Suprapubic skin (tissue), 4 donors: ENCODE measurements around the gene COMT. TPM values are rescaled to one million over a fixed set of nuclear protein-coding genes. Genes with fewer than 3 reads are reported as not detected.

ENCODE experiments used
- DNase-seq, 2 donors: peaks; one replicate each; pipeline ENCODE4 v3.0.0-alpha.2; 2019; ENCODE audit warnings: low spot score in 2 of 2
- H3K27ac ChIP-seq: fragments of 200-600 bp; sonication (generic); one replicate; pipeline ENCODE4 v1.5.1; 2019
- H3K27me3 ChIP-seq: fragments of 200-600 bp; sonication (generic); one replicate; pipeline ENCODE4 v1.5.1; 2019
- H3K36me3 ChIP-seq: fragments of 200-600 bp; sonication (generic); one replicate; pipeline ENCODE4 v1.5.1; 2019
- H3K4me1 ChIP-seq: fragments of 200-600 bp; sonication (generic); one replicate; pipeline ENCODE4 v1.5.1; 2019
- H3K4me3 ChIP-seq: fragments of 200-600 bp; sonication (generic); one replicate; pipeline ENCODE4 v1.5.1; 2019; ENCODE audit warnings: mild to moderate bottlenecking
- H3K9me3 ChIP-seq: fragments of 200-600 bp; sonication (generic); one replicate; pipeline ENCODE4 v1.5.1; 2019
- EP300 ChIP-seq: sonication (generic); formaldehyde crosslinking; IDR thresholded peaks from one replicate; pipeline ENCODE4 v1.6.1; 2017; ENCODE audit warnings: antibody characterized with exemption
- POLR2A ChIP-seq, 2 donors: fragments of 450-650 bp; IDR thresholded peaks; one replicate each; pipeline ENCODE4 v1.6.1; 2017; ENCODE audit warnings: antibody characterized with exemption in 2 of 2, mild to moderate bottlenecking in 2 of 2, moderate library complexity in 2 of 2
- POLR2AphosphoS5 ChIP-seq, 3 donors: sonication (generic); formaldehyde crosslinking; IDR thresholded peaks; one replicate each; pipeline ENCODE4 v1.6.1; 2017; ENCODE audit warnings: antibody characterized with exemption in 3 of 3
- WGBS: methylation state at CpG from one replicate; pipeline ENCODE4 v1.1.5; 2018; 5-methylcytosine and 5-hydroxymethylcytosine counted together
- total RNA-seq, 4 donors: library from RNA; depleted of rRNA; stranded (reverse); fragments of >200 nt; gene quantifications; one replicate each; pipeline ENCODE4 v1.1.0, GENCODE V29; 2016
- TF ChIP-seq, protein P1 (sequence below), 2 donors: fragments of 200-600 bp in 1 of 2; fragments of 450-650 bp in 1 of 2; sonication (generic) in 1 of 2; IDR thresholded peaks; one replicate each; pipeline ENCODE4 v1.5.1; 2016 to 2019; ENCODE audit warnings: antibody characterized with exemption in 2 of 2, mild to moderate bottlenecking in 1 of 2, moderate library complexity in 1 of 2

The COMT gene
- total RNA-seq, 4 donors from 2014 or later, result 206 to 293 (median 246) TPM

DNA sequence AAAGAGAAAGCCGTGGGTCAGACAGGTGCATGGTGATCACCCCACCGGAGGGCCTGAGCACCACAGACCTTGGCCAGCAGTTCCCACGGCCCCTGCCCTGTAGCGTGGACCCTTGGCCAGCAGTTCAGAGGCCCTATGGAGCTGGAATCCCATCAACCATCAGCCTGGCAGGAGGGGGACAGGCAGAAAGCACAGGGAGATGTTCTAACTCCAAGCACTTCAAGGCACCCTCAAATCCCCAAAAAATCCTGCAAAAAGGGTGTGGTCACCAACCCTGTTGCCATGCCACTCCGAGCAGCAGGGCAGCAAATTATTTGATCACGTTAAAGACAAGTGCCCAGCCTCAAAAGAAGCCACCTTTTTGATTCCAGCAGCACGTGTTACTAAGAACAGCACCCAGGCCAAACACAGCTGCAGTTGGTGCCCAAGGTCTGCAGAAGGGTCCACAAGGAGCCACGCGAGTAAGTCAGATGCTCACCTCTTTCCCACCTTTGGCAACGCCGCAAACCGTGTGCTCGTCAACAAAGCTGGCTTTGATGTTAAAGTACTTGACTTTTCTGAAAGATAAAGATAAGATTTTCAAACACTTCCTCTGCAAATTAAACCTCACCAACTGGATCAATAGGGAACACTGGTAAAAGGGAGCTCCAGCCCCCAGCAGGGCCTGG, 26.2 kb upstream of the COMT start:
- Histone ChIP-seq H3K36me3 (peaks cover 67% of the 10 kb centered on the region), H3K27ac (no peak overlapping the region), H3K9me3 (no peaks in the 10 kb centered on the region), H3K4me3 (no peak overlapping the region), H3K27me3 (no peaks in the 10 kb centered on the region), H3K4me1 (no peaks in the 10 kb centered on the region)
- WGBS, result 81% methylated on average over 11 of the region's 13 CpGs
- TF ChIP-seq, protein P1, sequence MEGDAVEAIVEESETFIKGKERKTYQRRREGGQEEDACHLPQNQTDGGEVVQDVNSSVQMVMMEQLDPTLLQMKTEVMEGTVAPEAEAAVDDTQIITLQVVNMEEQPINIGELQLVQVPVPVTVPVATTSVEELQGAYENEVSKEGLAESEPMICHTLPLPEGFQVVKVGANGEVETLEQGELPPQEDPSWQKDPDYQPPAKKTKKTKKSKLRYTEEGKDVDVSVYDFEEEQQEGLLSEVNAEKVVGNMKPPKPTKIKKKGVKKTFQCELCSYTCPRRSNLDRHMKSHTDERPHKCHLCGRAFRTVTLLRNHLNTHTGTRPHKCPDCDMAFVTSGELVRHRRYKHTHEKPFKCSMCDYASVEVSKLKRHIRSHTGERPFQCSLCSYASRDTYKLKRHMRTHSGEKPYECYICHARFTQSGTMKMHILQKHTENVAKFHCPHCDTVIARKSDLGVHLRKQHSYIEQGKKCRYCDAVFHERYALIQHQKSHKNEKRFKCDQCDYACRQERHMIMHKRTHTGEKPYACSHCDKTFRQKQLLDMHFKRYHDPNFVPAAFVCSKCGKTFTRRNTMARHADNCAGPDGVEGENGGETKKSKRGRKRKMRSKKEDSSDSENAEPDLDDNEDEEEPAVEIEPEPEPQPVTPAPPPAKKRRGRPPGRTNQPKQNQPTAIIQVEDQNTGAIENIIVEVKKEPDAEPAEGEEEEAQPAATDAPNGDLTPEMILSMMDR (IDR thresholded peaks at IDR 0.05), result no peak
- no peak for TF ChIP-seq POLR2AphosphoS5 (IDR thresholded peaks at IDR 0.05)
- TF ChIP-seq EP300, result no peak
- TF ChIP-seq POLR2A (IDR thresholded peaks at IDR 0.05), result no peak
- DNase-seq, result no peak

DNA sequence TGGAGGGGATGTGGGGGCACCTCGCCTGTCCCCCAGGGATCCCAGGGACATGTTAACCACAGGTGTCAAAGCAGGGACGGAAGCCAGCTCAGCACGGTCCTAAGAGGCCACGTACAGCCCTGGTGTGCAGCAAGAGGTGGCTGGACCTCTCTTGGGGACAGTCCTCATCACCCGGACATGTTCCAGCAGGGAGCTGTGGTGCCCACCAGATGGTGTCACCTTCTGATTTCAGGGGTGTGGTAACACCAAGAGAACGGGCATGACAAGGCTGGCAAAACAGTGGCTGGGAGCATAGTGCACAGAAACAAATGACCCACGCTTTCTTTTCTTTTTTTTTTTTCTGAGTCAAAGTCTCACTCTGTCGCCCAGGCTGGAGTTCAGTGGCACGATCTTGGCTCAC, 25.6 kb upstream of the COMT start:
- no peaks in the 10 kb centered on the region for H3K27me3 ChIP-seq
- no peak overlapping the region for H3K4me3 ChIP-seq
- peaks cover 66% of the 10 kb centered on the region for H3K36me3 ChIP-seq
- no peak for DNase-seq
- WGBS, result 91% methylated on average over 8 of the region's 9 CpGs
- H3K27ac ChIP-seq, result no peak overlapping the region
- TF ChIP-seq POLR2AphosphoS5 (IDR thresholded peaks at IDR 0.05) (no peak), POLR2A (IDR thresholded peaks at IDR 0.05) (no peak), EP300 (no peak)
- TF ChIP-seq, protein P1 (IDR thresholded peaks at IDR 0.05), result no peak
- no peaks in the 10 kb centered on the region for H3K9me3 ChIP-seq
- no peaks in the 10 kb centered on the region for H3K4me1 ChIP-seq

DNA sequence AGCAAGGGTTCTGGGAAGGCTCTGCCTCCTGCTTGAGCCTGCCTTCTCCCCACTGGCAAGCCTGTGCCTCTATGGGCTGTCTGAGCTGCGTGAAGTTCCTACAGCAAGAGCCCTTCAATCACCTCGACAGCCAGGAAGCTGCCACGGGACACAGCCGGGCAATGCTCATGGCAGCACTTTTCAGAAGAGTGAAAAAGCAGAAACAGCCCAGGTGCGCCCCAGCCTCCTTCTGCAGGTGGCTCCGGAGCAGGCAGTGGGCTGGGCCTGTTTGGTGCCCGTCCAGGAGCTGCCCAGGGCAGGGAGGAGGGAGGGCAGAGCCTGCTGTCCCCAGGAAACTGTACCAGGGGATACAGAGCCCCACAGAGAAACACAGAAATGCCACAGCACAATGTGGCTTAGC, 24.6 kb upstream of the COMT start:
- TF ChIP-seq POLR2A (IDR thresholded peaks at IDR 0.05), result no peak
- TF ChIP-seq, protein P1 (IDR thresholded peaks at IDR 0.05), result no peak
- no peak for TF ChIP-seq EP300
- no peak for TF ChIP-seq POLR2AphosphoS5 (IDR thresholded peaks at IDR 0.05)
- Histone ChIP-seq H3K9me3 (no peaks in the 10 kb centered on the region), H3K36me3 (peaks cover 62% of the 10 kb centered on the region), H3K27me3 (no peaks in the 10 kb centered on the region), H3K4me1 (no peaks in the 10 kb centered on the region), H3K4me3 (no peak overlapping the region), H3K27ac (no peak overlapping the region)
- no peak for DNase-seq
- WGBS, result no CpG with 5 or more reads among the region's 7 CpGs

DNA sequence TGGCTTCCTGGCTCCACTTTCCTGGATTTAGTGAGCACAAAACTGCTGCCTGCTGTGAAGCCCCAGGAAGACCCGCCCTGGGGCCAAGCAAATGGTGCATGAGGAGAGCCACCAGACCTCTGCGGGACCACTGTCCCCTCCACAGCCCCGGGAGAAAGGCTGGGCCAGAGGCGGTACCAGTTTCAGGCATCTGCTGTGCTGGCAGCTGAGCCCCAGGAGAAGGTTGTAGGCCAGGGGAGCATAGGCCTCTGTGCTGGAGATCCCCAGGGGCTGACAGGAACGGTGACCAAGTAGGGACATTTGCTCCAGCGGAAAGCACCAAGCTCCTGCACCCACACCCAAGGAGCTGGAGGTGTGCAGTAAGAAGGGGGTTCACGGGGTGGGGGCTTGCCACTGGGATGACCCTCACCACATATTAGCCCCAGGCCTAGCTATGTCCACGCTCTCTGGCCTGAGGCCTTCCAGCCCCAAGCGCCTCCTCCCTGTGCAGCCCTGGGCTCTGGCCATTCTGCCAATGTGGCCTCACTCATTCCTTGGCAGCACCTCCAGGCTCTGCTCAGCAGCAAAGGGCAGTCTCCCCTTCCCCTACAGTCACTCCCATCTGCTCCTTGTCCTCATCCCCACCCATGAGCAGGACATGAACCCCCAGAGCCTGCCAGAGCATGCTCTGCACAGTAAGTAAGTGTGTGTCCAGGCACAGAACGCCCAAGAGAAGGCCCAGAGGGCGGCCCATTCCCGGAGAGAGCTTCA, 24.0 kb upstream of the COMT start:
- WGBS, result 92% methylated on average over 12 of the region's 12 CpGs
- DNase-seq, result no peak
- no peak for TF ChIP-seq EP300
- TF ChIP-seq, protein P1 (IDR thresholded peaks at IDR 0.05), result no peak
- TF ChIP-seq POLR2AphosphoS5 (IDR thresholded peaks at IDR 0.05), result no peak
- TF ChIP-seq POLR2A (IDR thresholded peaks at IDR 0.05), result no peak
- Histone ChIP-seq H3K27me3 (no peaks in the 10 kb centered on the region), H3K36me3 (peaks cover 61% of the 10 kb centered on the region), H3K27ac (no peak overlapping the region), H3K4me1 (no peaks in the 10 kb centered on the region), H3K4me3 (no peak overlapping the region), H3K9me3 (no peaks in the 10 kb centered on the region)

DNA sequence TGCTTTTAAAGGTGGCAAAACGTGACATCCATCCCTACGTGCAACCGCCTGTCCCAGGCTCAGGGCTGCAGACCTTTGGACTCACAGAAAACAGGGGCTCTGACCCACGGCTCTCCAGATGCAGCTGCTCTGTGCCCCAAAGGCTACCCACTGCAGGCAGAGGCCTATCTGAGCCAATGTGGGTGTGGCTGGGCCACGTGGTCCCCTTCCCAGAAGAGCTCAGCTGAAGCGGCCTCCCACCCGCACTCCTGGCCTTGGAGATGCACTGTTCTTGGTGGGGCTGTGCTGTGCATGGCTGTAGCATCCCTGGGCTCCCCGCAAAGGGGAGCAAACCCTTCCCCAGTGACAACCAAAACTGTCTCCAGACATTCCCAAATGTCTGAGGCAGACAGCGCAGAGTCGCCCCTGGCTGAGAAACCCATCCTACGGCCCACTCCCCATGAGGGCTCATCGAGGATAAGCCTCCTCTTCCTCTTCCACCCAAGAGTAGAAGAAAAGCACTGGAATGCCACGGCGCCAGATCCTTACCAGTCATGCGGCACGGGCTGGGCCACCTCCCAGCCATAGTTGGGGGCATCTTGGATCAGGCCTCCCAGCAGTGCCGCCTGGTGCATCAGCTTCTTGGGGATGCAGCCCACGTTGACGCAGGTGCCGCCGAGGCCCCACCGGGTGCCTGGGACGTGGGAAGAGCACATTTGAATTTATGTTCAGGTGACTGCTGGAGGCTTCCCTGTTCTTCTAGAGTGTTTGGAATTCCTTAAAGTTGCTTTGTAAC, 23.1 kb upstream of the COMT start:
- WGBS, result 87% methylated on average over 19 of the region's 23 CpGs
- no peak for TF ChIP-seq POLR2A (IDR thresholded peaks at IDR 0.05)
- no peak for TF ChIP-seq EP300
- TF ChIP-seq, protein P1 (IDR thresholded peaks at IDR 0.05), result no peak
- TF ChIP-seq POLR2AphosphoS5 (IDR thresholded peaks at IDR 0.05), result no peak

More for the DNA sequence above, 23.1 kb upstream of the COMT start:
- no peaks in the 10 kb centered on the region for H3K9me3 ChIP-seq
- H3K27ac ChIP-seq, result no peak overlapping the region
- no peak overlapping the region for H3K4me3 ChIP-seq
- no peaks in the 10 kb centered on the region for H3K27me3 ChIP-seq
- peaks cover 51% of the 10 kb centered on the region for H3K36me3 ChIP-seq
- no peak for DNase-seq
- no peaks in the 10 kb centered on the region for H3K4me1 ChIP-seq
